SK-MEL-5 (cell line): Measurements from ENCODE around the gene KLHL3. TPM values are rescaled to one million over a fixed set of nuclear protein-coding genes. Genes with fewer than 3 reads are reported as not detected.
"Not testable (repeated sequence)": the region's sequence is repeated elsewhere in the genome, so short reads cannot be mapped to it uniquely, and the experiment has no call there.

Experiments
- DNase-seq: peaks from one replicate; pipeline ENCODE4 v3.0.0-alpha.2; 2016; ENCODE audit warnings: low read depth, low spot score
- in situ Hi-C: cut with HindIII; loops from 2 replicates; pipeline ENCODE4 v1.10.0; 2016; ENCODE audit warnings: low sequenced_read_pairs, high pct_unique_total_duplicates, low pct_unique_long_range_greater_than_20kb
- total RNA-seq: library from RNA; depleted of rRNA; stranded (reverse); fragments of >200 nt; shearing (Covaris generic); gene quantifications from 2 replicates; pipeline ENCODE4 v1.2.3, GENCODE V29; 2014

KLHL3 gene
- total RNA-seq, 1 experiment from 2014 or later: 0.66 TPM

DNA sequence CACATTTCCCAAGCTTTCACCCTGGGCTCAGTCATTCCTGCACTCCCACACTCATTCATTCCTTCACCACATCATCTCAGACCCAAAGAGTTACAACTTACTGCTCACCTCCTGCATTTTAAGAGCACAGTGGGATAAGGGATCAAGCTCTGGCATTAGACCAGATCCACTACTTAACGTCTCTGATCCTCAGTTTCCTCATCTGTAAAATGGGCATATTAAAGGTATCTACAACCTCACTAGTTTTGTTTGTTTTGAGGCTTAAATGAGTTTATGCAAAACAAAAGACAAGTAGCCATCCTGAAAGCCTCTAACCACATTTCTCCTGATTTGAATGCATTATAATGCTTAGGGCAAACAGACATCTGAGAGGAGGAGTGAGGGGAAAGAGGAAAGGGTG is 77.6 kb downstream of the KLHL3 start:
- in situ Hi-C loops: no loop called here
- DNase-seq: no peak

DNA sequence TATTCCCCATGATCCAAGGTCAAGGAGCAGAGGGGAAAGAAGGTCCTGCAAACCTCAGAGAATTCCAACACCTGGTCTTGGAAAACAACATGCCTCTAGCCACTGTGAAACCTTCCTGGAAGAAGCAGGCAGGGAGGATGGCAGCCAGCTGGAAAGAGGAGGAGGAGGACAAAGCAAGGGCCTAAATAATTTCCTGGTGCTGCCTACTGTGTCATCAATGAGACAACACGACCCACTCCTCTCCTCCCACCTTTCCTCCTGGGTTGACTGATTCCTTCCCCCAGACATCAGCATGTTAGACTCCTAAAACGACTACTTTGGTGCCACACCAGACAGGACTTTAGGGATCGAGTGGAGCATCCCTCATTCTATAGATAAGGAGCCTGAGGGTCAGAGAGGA is 78.8 kb downstream of the KLHL3 start:
- DNase-seq: no peak
- in situ Hi-C loops: no loop called here

DNA sequence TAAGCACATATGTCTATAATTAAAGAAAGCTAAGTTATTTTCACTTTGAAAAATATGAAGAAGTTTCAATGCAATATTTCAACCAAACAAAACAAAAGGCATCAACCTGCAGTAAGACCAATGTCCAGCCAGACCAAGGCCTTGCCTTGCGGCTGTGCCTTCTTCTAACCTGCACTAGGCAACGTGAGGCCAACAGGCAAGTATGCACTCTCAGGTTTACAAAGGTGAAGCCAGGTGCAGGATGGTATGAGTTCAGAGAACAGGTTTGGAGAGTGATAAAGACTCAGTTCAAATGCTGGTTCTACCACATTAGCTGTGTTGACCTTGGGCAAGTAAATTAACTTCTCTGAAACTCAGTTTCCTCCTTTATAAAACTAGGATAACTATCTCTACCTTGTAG is 79.3 kb downstream of the KLHL3 start:
- in situ Hi-C loops: no loop called here
- DNase-seq: no peak

DNA sequence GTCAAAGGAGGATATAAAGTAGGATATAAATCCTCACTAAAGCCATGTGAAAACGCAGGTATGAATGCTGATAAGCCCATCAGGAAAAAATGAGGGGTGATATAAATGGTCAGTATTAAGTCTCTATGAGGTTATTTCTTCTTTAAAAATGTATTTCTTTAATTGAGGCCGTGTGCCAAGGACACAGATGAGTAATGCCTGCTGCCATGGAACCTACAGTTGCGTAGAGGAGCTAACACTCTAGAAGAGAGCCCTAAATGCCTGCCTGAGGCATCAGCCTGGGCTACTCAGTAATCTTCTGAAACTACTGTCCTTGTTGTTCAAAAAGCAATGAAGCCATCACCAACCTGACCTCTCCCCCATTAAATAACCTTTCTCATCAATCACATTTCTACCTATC is 84.9 kb downstream of the KLHL3 start:
- in situ Hi-C loops: no loop called here
- DNase-seq: no peak

DNA sequence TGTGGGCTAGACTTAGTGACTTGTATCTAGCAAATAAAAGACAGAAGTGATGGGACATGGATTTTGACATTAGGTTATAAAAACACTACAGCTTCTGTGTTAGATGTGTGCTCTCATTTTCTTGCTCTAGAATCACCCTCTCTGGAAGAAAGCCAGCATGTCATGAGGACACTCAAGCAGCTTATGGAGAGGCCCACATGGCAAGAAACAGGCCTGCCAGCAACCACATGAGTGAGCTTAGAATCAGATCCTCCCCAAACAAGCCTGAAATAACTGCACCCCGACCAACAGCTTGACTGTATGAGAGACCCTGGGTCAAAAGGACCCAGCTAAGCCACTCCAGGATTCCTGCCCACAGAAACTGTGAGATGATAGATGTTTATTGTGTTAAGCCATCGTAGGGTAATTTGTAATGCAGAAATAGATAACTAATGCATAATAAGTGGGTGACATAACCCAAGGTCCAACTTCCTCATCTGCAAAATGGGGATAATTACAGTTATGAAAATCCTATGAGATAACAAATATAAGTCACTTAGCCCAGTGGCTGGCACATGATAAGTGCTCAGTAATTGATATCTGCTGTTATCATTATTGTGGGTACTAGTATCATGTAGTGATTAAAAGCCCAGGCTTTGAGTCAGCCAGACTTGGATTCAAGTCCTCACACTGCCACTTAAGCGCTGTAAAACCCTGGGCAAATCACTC is 86.5 kb downstream of the KLHL3 start:
- DNase-seq: peak; percentile 83
- in situ Hi-C loops: no loop called here

DNA sequence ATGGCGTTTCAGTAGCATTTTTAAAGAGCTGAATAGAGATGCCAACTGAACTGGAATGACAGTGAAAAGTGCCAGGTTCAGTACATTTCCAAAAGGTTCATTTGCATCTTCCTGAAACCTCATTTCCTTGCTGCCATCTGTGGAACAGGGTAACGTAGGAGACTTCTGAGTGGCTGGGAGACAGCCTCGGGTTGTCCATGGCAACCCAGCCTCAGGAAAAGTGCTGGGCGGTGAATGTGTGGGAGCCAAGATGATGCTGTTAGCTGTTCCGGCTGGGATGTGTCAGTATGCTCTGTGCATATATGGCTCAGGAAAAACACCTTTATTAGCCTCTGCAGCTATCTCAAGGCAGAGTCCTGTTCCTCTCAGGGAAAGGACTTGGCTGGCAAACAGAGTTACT is 87.5 kb downstream of the KLHL3 start:
- in situ Hi-C loops: no loop called here
- DNase-seq: no peak

DNA sequence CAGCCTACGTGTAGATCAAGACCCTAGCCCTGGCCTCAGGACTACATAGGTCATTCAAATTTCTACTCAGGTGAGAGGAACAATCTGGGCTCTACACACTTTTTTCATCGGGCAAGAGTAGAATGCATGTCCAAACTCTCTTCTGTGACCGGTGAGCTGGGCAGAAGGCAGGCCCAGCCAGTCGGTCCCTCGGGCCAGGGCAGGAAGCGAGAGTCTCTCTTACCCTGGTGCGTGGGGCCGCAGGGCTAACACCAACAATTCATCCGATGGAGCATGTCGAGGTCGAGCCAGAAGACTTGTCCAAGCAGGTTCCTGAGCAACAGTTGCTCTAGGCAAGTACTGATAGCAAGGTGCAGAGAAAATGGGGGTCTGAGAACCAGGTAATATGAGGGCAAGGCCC is 88.5 kb downstream of the KLHL3 start:
- in situ Hi-C loops: no loop called here
- no peak for DNase-seq

DNA sequence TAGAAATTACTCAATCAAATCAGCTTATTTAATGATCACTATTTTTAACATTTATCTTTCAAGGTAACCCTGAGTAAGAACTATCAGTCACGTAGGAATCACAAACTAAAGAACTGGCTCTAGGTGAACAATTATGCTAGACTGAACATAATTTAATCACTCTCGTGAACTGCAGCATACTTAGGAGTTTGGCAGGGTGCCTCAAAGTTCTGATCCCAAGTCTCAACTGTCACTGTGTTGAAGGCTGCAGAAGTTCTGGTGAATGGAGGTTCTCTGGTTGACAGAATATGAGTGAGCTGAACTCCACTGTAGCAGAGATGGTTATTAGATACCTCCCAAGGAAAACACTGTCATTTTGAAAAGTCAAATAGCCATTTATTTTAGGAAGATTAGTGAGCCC is 89.1 kb downstream of the KLHL3 start:
- in situ Hi-C loops: no loop called here
- DNase-seq: no peak

DNA sequence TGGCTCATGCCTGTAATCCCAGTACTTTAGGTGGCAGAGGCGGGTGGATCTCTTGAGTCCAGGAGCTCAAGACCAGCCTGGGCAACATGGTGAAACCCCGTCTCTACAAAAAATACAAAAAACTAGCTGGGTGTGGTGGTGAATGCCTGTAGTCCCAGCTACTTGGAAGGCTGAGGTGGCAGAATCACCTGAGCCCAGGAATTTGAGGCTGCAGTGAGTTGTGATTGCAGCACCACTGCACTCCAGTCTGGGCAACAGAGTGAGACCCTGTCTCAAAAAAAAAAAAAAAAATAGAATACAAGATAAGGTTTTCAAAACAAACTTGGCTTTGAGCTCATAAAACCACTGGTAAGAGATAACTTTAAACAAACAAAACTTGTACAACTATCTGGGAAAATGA is 92.8 kb downstream of the KLHL3 start:
- DNase-seq, in situ Hi-C loops: not testable (repeated sequence)

DNA sequence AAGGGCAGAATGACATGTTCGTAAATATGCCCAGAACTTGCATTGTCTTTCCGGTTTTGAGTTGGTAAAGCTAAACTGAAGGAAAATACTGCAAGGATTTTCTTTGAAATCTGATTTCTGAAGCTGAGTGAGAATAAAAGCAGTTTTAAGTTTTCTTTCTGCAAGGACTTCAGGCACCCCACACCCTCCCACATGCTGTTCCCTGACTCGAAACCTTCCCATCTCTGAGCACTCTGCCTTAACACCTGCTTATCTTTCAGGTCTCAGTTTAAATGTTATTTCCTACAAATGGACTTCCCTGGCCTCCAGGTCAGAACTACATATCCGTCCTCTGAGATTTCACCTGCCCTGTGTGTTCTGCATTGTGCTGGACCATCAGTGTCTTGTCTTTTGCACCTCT is 93.8 kb downstream of the KLHL3 start:
- in situ Hi-C loops: no loop called here

DNA sequence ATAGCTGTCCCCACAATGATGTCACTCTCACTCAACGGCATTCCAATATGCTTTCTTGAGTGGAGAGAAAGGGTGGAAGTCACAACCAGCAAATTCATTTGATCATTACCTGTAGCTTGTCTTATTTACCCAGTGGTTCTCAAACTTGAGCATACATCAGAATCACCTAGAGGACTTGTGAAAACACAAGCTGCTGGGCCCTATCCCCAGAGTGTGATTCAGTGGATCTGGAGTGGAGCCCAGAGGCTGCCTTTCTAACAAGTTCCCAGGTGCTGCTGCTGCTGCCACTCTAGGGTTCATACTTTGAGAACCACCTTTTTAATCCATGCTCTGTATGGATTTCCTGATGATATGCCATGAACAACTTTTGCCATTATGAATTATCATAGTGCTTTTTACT is 94.7 kb downstream of the KLHL3 start:
- no peak for DNase-seq
- in situ Hi-C loops: no loop called here

More for the DNA sequence above, 93.8 kb downstream of the KLHL3 start:
- no peak for DNase-seq

DNA sequence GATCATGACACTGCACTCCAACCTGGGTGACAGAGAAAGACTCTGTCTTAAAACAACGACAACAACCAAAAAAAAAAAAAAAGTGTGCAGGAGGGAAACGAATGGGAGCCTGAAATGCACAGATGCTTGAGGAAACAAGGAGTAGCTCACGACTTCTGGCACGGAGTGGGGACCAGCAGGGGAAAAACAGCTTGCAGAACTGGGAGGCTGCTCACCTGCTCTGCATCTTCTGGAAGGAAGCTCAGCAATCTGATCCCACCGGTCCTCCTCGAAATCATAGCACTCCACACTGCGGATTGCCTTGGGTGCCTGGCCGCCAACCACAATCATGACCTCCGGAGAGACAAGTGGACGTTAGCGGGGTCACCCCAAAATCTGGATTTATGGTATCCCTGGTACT is 96.2 kb downstream of the KLHL3 start:
- in situ Hi-C loops: no loop called here
- DNase-seq: no peak

DNA sequence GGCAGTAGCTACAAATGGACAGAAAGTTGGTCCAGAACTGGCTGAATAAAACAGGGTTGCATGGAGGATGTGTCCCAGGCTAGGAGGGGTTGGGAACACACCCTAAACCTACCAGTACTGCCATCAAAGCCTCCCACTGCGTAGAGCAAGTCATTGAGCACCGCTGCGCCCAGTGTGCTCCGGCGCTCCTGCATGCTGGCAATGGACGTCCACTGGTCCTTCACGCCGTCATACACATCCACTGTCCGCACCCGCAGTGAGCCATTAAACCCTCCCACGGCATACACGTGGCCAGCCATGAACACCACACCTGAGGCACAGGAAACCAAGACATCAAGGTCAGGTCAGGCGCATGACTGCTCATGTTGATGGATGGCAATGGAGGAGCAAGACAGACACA is 97.0 kb downstream of the KLHL3 start:
- in situ Hi-C loops: no loop called here
- DNase-seq: no peak

DNA sequence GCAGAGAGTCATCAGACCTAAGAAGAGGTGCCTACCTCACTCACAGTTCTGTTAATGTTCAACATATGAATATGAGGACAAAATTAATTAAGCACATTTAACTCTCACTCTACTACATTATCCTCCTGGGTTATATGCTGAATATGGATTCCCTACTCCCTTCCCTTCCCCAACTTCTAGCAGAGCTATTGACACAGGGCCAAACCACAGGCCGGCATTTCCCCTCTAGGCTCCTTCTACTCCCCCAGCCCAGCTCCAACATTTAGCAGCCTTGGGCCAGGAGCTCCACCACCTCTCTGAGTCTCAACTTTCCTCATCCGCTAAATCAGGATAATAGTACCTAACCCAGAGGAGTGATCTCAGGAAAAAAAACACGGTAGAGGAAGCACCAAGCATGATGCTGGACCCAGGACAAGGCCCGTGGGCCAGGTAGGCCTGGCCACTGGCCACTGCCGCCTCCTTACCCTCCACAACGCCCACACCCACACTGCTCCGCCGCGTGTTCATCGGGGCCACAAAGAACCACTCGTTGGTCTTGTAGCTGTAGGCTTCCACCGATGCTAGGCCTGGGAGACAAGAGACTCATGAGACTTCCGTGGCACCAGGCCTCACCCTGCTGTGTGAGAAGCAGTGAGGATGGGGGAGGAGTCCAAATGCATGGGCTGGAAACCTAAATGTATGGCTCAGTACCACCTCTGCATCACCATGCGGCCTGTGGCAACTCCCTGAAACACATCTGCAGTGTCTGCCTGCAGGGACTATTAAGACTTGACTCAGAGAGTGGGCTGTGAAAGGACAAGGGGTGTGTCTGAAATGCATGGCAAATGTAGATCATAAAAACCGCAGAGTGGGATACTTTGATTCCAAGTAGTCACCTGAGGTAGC is 98.8 kb downstream of the KLHL3 start:
- DNase-seq: no peak
- in situ Hi-C loops: no loop called here

DNA sequence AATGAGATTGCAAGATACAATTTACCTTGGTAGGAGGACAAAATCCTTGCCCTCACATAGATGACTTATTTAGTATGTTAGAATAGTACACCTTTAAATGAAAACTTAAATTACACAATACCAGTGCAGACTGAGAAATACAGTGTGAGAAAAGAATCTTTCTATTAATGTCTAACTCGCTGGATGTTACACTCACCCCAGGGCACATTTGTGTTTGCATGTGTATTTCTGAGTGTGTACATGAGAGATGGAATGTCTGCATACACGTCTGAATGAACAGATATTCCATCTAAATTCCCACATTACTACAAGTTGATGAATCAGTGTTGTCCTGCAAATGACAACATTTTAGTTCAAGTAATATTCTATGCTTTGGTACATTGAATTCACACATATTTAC is 99.8 kb downstream of the KLHL3 start:
- in situ Hi-C loops: no loop called here

DNA sequence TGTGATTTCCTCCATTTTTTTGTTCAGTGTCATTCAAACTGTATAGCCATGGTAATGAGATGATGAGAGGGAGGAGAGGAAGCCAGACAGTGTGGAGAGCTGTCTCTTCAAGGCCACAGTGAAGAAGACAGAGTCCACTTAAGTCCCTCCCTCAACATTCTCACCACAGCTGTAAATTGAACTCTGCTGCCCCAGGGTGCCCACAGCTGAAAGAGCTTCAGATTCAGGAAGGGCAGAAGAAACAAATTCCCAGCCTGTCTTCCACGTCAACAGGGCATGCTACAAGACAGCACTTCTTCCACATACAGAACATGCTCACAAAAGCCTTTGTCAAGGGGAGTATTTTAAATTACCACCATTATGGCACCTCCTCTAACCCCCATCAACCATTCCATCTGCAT is 100.4 kb downstream of the KLHL3 start:
- DNase-seq: peak; percentile 70
- in situ Hi-C loops: no loop called here

More for the DNA sequence above, 99.8 kb downstream of the KLHL3 start:
- DNase-seq: no peak

DNA sequence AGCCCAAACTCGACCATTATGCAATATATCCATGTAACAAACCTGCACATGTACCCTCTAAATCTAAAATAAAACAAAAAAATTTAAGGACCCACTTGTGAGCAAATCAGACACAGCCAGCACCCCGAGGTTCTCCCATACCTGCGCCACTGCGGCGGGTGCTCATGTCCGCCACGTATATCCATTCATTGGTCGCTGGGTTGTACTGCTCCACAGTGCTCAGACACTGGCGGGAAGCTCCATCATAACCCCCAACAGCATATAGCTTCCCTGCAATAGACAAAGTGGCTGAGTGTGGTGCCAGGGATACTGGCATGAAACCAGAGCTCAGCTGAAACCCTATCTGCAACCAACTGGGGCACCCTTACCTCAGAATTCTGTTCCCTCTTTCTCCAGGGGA is 102.0 kb downstream of the KLHL3 start:
- in situ Hi-C loops: no loop called here
- no peak for DNase-seq

DNA sequence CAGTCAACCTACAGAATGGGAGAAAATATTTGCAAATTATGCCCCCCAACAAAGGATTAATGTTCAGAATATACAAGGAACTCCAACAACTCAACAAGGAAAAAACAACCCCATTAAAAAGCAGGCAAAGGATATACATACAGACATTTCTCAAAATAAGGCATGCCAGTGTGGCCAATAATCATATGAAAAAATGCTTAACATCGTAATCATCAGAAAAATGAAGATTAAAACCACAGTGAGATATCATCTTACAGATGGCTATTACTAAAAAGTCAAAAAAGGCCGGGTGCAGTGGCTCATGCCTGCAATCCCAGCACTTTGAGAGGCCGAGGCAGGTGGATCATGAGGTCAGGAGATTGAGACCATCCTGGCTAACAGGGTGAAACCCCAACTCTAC is 103.2 kb downstream of the KLHL3 start:
- DNase-seq: no peak
- in situ Hi-C loops: no loop called here

DNA sequence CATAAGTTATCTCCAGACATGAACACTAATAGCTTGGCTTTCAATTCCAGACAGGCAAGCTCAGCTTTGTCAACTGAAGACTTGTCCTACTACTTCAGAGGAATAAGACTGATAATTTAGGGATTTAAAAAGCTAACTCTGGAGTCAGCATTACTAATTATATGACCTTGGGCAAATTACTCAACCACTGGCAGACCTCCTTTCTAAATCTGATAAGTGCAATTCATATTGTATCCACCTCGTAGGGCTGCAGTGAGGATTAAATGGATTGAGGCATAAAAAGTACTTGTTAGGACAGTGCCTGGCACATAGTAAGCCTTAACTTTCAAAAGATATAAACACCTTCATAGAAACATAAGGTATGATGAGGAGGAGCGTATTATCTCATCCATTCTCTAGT is 104.4 kb downstream of the KLHL3 start:
- in situ Hi-C loops: no loop called here

More for the DNA sequence above, 104.4 kb downstream of the KLHL3 start:
- no peak for DNase-seq
